Activated T-cell treated with anti-CD3 and anti-CD28 coated beads, Interleukin-2, amount 50 U/mL, for 72 hours (primary cell): ENCODE measurements around the gene TAAR1. TPM values are rescaled to one million over a fixed set of nuclear protein-coding genes. Genes with fewer than 3 reads are reported as not detected.
"Not testable (repeated sequence)": the region's sequence is repeated elsewhere in the genome, so short reads cannot be mapped to it uniquely, and the experiment has no call there.

Experiments
- ATAC-seq, 2 donors: fragments of 150-1000 bp; cut with Tn5 transposase; replicated peaks in 1 of 2; 2 replicates each; pipeline ENCODE4 v1.10.0; 2021; ENCODE audit warnings: moderate library complexity in 2 of 2, mild to moderate bottlenecking in 1 of 2
- DNase-seq, 2 donors: peaks; one replicate each; pipeline ENCODE4 v3.0.0; 2021 to 2022; ENCODE audit warnings: mixed read lengths in 1 of 2
- H3K27ac Mint-ChIP-seq: one replicate; pipeline ENCODE4 v1.8.0; 2022; ENCODE audit warnings: mild to moderate bottlenecking, moderate library complexity, mixed read lengths
- H3K27me3 Mint-ChIP-seq: one replicate; pipeline ENCODE4 v1.8.0; 2022; ENCODE audit warnings: low read depth, mixed read lengths
- H3K36me3 Mint-ChIP-seq, 2 donors: one replicate each; pipeline ENCODE4 v1.8.0; 2022; ENCODE audit warnings: mixed read lengths in 2 of 2, mild to moderate bottlenecking in 1 of 2; ENCODE audit not compliant: insufficient read depth in 2 of 2
- H3K4me1 Mint-ChIP-seq: one replicate; pipeline ENCODE4 v1.8.0; 2022; ENCODE audit warnings: low read depth, mixed read lengths
- H3K4me3 Mint-ChIP-seq, 2 donors: one replicate each; pipeline ENCODE4 v1.8.0; 2022; ENCODE audit warnings: mild to moderate bottlenecking in 2 of 2, mixed read lengths in 2 of 2, moderate library complexity in 2 of 2
- H3K9me3 Mint-ChIP-seq, 2 donors: one replicate each; pipeline ENCODE4 v1.8.0; 2022; ENCODE audit warnings: mixed read lengths in 2 of 2
- total RNA-seq, 2 donors: library from RNA; stranded (reverse); gene quantifications; one replicate each; pipeline ENCODE4 v1.2.3, GENCODE V29; 2022

TAAR1 gene
- total RNA-seq, 2 donors from 2014 or later: not detected

- no peaks in the 10 kb centered on the region for H3K4me1 Mint-ChIP-seq
- DNase-seq (no peak), ATAC-seq (no peak)
- no peak overlapping the region for H3K27ac Mint-ChIP-seq
- no peak overlapping the region for H3K4me3 Mint-ChIP-seq
- no peaks in the 10 kb centered on the region for H3K9me3 Mint-ChIP-seq
- H3K27me3 Mint-ChIP-seq: peaks cover 29% of the 10 kb centered on the region
- H3K36me3 Mint-ChIP-seq: no peaks in the 10 kb centered on the region
Measured at GRCh38 chr6:132607544-132608233, 51.3 kb downstream of the TAAR1 start.

- ATAC-seq (no peak), DNase-seq (no peak)
- Mint-ChIP-seq H3K9me3 (no peaks in the 10 kb centered on the region), H3K27ac (no peak overlapping the region), H3K27me3 (peaks cover 31% of the 10 kb centered on the region), H3K4me1 (no peaks in the 10 kb centered on the region), H3K36me3 (no peaks in the 10 kb centered on the region), H3K4me3 (no peak overlapping the region)
Measured at GRCh38 chr6:132604635-132605152, 54.3 kb downstream of the TAAR1 start.

DNA sequence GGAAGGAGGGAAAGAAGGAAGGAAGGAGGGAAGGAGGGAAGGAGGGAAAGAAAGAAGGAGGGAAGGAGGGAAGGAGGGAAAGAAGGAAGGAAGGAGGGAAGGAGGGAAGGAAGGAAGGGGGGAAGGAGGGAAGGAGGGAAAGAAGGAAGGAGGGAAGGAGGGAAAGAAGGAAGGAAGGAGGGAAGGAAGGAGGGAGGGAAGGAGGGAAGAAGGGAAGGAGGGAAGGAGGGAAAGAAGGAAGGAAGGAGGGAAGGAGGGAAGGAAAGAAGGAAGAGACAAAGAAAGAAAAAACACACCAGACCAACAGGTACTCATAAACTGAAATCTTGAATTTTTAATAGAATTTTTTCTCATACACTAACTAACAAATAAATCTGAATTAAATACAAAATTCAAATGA is 58.1 kb downstream of the TAAR1 start:
- ATAC-seq, H3K4me3 Mint-ChIP-seq, DNase-seq, H3K36me3 Mint-ChIP-seq, H3K9me3 Mint-ChIP-seq, H3K27ac Mint-ChIP-seq, H3K4me1 Mint-ChIP-seq: not testable (repeated sequence)
- peaks cover 37% of the 10 kb centered on the region for H3K27me3 Mint-ChIP-seq

- no peaks in the 10 kb centered on the region for H3K9me3 Mint-ChIP-seq
- no peaks in the 10 kb centered on the region for H3K4me1 Mint-ChIP-seq
- H3K4me3 Mint-ChIP-seq: no peak overlapping the region
- H3K36me3 Mint-ChIP-seq: no peaks in the 10 kb centered on the region
- peaks cover 21% of the 10 kb centered on the region for H3K27me3 Mint-ChIP-seq
- DNase-seq (no peak), ATAC-seq (no peak)
- H3K27ac Mint-ChIP-seq: no peak overlapping the region
Measured at GRCh38 chr6:132598473-132598872, 60.5 kb downstream of the TAAR1 start.

DNA sequence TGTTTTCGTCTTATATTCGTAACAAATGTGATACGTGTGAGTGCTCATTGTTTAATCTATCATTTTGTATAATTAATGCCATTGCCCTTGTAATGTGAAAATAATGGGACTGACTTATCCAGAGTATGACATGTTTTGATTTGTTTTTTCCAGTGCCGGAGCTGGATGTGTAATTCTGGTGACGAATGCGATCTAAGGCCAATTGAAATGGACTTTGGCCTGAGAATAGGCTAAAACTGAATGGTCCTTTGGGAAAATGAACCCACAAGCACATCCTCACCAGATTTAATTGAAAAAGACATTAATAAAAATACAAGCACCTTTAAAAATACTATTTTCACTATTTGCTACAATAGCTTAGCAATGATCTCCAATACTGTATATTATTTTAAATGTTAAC is 62.8 kb downstream of the TAAR1 start:
- no peaks in the 10 kb centered on the region for H3K9me3 Mint-ChIP-seq
- DNase-seq (no peak), ATAC-seq (no peak)
- H3K4me1 Mint-ChIP-seq: no peaks in the 10 kb centered on the region
- H3K36me3 Mint-ChIP-seq: no peaks in the 10 kb centered on the region
- no peak overlapping the region for H3K27ac Mint-ChIP-seq
- H3K27me3 Mint-ChIP-seq: peaks cover 36% of the 10 kb centered on the region
- no peak overlapping the region for H3K4me3 Mint-ChIP-seq

Other genes with a start within 250 kb of the TAAR1 start
- 10 to 100 TPM; 10.6 to 15.3 TPM for gene STX7, start 146.1 kb downstream of the TAAR1 start, total RNA-seq
- gene TAAR9, start 120.9 kb downstream of the TAAR1 start, total RNA-seq: not detected
- not detected for gene TAAR8, start 106.5 kb downstream of the TAAR1 start, total RNA-seq
- gene TAAR6, start 88.9 kb downstream of the TAAR1 start, total RNA-seq: not detected
- not detected for gene TAAR5, start 69.4 kb downstream of the TAAR1 start, total RNA-seq
- gene TAAR2, start 34.9 kb downstream of the TAAR1 start, total RNA-seq: not detected
- not detected for gene VNN1, start 54.9 kb upstream of the TAAR1 start, total RNA-seq
- 10 to 100 TPM; 14.4 to 16.6 TPM for gene VNN2, start 98.7 kb upstream of the TAAR1 start, total RNA-seq
- 1 to 10 TPM; 5.1 to 6.9 TPM for gene SLC18B1, start 139.5 kb upstream of the TAAR1 start, total RNA-seq
- 1,000 to 10,000 TPM; 1,863 to 1,938 TPM for gene RPS12, start 155.4 kb upstream of the TAAR1 start, total RNA-seq